Stimulated activated CD4-positive, alpha-beta T cell treated with anti-CD3 and anti-CD28 coated beads, TNF-alpha, amount 100 ng/mL, for 1 hour (primary cell): ENCODE data around the gene TTC27.
"Not testable (repeated sequence)": the region's sequence is repeated elsewhere in the genome, so short reads cannot be mapped to it uniquely, and the experiment has no call there.

Experiments
- DNase-seq, 3 donors: peaks; one replicate each; pipeline ENCODE4 v3.0.0-alpha.2; 2020; ENCODE audit warnings: low read depth in 3 of 3, low spot score in 1 of 3

The TTC27 gene

GRCh38 chr2:32719933-32720716, 92.3 kb downstream of the TTC27 start:
- no peak for DNase-seq

DNA sequence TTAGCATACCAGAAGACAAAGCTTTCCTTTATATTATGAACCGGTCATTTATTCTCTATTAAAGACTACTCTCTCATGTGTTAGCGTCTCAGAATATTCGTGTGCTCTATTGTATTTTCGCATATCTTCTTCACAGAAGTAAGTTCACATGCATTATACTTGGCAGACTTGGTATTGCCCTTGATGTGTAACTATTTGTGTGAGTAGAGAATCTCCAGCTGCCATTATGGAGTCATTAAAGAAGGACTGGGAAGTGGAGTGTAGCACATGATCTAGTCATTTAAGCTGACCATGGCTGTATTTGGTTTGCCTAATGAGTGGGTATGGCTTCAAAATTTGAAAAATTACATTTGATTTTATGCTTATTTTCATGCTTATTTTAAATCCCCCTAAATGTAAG, 92.9 kb downstream of the TTC27 start:
- DNase-seq, result no peak

DNA sequence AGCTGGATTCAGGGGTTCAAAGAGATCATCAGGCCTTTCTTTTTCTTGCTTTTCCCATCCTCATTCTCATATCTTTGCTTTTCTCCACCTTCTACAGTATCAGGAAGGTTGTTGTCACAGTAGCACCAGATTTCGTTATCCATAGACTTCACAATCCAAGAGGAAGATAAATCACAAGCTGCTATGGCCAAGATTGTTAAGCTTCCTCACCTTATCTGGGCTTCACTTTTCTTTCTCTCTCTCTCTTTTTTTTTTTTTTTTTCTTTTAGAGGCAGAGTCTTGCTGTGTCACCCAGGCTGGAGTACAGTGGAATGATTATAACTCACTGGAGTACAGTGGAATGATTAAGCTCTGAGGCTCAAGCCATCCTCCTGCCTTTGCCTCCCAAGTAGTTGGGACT, 93.5 kb downstream of the TTC27 start:
- no peak for DNase-seq

DNA sequence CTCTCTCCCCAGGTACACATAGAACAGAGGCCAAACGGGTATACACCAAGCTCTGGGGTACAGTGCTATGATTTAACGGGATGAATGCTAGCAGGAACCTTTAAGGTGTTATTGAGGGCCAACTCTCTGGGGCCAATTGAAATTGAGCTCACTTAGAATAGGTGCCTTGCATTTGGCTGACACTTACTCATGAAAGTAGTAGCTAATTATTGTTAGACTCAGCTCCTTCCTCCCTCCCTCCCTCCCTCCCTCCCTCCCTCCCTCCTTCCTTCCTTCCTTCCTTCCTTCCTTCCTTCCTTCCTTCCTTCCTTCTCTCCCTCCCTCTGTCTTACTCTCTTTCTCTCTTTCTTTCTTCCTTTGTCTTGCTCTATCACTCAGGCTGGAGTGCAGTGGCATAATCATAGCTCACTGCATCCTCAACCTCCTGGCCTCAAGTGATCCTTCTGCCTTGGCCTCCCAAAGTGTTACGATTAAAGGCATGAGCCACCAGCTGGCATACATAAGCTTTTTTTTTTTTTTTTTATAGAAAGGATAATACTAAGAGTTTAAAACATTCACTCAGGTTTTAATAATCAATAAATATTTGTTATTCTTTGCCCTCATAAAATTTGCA, 95.7 kb downstream of the TTC27 start:
- DNase-seq, result no peak

GRCh38 chr2:32726678-32727077, 98.8 kb downstream of the TTC27 start:
- not testable (repeated sequence) for DNase-seq

GRCh38 chr2:32727157-32727556, 99.3 kb downstream of the TTC27 start:
- no peak for DNase-seq

DNA sequence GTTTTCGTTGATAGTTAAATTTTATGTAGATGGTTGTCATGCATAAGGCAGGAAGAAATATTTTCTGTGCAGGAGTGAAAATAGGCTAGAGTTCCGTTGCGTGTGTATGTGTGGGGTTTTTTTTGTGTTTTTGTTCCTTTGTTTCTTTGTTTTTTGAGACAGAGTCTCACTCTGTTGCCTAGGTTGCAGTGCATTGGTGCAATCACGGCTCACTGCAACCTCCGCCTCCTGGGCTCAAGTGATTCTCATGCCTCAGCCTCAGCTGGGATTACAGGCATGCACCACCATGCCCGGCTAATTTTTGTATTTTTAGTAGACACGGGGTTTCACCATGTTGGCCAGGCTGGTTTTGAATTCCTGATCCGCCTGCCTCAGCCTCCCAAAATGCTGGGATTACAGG, 103.1 kb downstream of the TTC27 start:
- not testable (repeated sequence) for DNase-seq

GRCh38 chr2:32732120-32732519, 104.3 kb downstream of the TTC27 start:
- DNase-seq, result no peak

DNA sequence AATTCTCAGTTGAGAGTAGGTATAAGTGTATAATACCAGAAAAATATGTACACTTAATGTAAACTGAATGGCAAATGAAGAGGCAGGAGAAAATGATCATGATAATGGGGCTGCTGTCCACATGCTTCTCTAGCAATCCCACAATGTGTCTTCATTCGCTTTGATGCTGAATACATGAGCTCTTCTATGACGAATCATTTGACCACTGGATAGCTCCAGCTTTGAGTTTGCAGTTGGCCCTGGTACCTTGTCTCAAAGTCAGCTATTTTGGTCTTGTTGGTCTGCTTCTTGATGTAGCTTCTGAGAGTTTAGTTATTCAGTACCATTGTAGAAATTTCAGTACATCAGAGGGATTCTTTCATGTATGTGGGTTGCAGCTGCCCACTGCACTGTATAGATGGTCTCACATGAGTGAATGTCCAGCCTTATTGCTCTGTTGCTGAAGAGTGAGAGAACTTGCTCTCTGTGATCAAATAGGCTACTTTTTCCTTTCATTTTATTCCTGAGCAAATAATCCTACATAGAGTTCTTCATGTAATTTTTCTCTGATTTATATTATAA, 105.1 kb downstream of the TTC27 start:
- DNase-seq, result no peak

DNA sequence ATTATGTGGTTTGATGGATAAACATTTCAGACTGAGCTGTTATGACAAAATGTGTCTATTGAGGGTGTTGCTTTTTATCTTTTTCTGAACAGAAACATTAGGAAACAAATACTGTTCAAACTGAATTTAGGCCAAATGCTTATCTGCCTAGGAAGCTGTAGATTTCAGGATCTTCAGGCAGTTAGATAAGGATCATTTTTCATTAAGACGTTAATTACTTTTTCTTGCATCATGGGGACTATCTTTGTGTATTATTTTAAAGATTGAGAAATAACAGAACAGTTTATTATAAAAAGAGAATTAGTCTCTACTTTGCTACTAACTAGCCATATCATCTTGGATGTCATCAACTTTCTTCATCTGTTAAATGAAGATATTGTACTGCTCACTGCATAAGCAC, 107.5 kb downstream of the TTC27 start:
- no peak for DNase-seq

GRCh38 chr2:32738939-32739338, 111.1 kb downstream of the TTC27 start:
- no peak for DNase-seq

DNA sequence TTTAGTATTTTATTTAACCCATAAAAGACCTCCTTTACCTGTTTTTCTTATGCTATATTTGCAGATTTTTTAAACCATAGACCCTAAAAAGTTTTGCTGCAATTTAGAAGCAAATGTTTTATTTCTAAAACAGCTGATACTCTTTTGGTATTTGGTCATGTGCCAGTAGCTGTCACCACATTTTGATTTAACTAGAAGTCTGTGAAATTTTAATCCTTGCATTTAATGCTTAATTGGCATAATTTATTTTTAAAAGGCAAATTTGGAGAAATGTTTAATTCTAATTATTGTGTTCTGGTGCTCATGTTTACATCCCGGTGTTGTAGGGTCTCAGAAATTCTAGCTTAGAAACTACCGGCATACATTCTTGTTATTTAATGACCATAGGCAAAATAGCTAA, 111.8 kb downstream of the TTC27 start:
- DNase-seq, result no peak

DNA sequence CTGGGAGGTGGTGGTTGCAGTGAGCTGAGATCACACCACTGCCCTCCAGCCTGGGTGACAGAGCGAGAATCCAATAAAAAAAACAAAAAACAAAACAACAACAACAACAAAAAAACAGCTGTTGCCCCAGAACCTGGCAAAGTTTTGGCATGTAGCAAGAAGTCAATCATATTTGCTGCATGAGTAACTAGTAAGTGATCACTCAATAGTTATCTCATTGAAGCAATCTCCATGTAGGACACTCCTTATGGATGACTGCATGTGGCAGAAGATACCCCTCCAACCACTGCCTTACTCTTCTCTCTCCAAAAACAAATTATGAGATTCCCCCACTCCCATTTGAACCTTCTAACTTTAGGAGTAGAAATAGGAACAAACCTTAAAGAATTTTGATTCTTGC, 113.7 kb downstream of the TTC27 start:
- no peak for DNase-seq

DNA sequence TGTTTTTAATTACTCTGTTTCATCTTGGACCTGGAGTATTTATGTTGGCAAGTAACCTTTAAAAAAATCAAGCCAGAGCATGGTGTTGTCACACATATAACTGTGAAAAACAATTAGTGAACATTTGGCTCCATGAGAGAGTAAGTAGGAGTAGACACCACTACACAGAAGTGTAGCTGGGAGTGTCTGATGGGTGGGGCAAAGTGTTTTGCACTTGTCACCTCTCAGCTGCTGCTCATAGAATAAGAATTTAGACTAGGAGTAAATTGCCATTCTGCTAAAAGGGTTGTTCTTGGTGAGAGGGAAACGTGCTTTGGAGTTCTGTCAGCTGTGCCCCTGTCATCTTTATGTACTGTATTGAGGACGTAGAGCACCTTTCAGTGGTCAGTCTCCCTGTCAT, 114.5 kb downstream of the TTC27 start:
- DNase-seq, result no peak

- DNase-seq, result no peak
Measured at GRCh38 chr2:32743480-32744236, 115.8 kb downstream of the TTC27 start.

DNA sequence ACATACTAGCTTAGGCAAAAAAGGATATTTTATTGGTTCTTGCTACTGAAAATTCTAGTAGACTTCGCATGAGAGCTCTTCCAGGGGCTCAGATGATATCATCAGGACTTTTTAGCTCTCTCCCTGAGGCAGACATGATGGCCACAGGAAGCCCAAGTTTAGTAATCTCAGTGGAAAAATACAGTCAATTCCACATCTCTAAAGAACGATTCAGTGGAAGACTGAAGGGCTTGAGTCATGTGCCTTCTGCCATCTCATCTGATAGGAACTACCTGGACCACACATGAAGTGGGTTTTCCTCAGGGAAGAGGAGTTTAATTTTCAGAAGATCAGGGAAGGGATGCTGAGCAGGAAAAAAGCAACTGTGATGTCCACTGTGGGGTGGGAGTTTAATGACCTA, 117.3 kb downstream of the TTC27 start:
- no peak for DNase-seq

DNA sequence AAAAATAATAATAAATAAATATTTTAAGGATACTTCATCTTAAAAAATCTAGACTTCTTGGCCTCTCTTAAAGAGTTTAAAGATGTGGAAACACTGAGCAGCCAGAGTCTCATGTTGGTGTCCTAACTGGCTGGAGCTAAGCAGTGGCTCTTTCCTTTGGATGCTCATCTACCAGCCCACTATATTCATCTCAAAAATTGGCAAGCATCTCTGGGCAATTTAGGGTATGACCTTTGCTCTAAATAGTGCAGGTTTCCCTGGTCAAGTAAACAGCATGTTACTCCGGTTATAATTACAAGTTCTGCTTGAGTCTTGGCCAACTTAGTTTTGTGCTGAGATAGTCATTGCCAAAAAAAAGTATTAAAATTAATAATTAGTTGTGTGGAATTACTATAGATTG, 117.8 kb downstream of the TTC27 start:
- no peak for DNase-seq

DNA sequence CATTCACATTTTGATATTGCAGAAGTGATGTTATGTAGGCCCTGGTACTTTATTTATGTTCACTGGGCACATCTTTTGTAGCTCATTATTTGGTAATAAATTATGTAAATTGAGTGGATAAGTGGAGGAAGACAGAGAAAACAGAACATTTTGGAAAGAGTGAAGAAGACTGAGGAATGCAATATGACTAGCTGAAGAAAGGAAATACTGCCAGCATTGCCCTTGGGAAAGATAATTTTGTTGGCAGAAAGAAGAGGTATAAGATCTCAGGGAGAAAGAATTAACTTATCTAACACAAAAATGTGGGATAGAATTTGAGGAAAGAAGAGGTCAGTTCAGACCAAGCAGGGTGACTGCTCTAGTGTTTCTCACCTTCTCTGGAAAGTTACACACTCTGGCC, 118.8 kb downstream of the TTC27 start:
- no peak for DNase-seq

- no peak for DNase-seq
Measured at GRCh38 chr2:32748158-32748557, 120.3 kb downstream of the TTC27 start.

DNA sequence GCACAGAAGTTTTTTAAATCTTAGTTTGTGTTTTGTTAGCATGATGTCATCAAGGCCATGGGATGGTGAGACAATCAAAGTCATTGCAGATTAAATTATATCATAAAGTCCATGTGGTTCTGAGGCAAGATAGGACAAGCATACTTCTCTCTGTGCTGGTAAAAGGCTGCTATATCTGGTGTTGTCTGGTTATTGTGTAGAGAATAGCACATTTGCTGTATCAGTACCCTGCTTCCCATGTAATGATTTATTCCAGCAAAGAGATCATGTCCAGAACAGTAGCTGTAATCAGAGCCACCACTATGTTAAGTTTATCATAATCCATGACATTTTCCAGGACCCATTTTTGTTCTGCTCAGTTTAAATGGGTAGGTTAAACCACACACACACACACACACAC, 123.0 kb downstream of the TTC27 start:
- DNase-seq, result no peak

DNA sequence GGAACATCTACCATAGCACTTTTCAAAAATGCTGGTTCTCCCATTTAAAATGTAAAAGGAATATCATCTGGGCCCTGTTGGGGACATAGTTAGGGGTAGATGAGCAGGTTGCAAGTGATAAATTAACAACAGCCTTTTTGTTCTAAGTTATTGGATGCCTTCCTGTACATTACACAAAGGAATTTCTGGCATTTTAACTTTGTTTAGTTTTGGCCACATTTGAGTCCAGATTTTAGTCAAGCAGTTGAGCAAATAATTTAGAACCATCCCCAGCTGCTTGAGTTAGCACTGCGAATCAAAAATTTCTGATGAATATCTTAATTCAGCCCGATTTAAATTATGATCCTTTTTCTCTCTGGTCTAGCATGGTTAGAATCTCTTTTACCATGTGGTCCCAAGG, 124.4 kb downstream of the TTC27 start:
- DNase-seq, result no peak

GRCh38 chr2:32752952-32753351, 125.1 kb downstream of the TTC27 start:
- no peak for DNase-seq
